ENCODE data around the gene SH3BP2. TPM values are rescaled to one million over a fixed set of nuclear protein-coding genes. Genes with fewer than 3 reads are reported as not detected.

SH3BP2 gene
- total RNA-seq, 1 experiment from 2014 or later = 16.9 TPM

DNA sequence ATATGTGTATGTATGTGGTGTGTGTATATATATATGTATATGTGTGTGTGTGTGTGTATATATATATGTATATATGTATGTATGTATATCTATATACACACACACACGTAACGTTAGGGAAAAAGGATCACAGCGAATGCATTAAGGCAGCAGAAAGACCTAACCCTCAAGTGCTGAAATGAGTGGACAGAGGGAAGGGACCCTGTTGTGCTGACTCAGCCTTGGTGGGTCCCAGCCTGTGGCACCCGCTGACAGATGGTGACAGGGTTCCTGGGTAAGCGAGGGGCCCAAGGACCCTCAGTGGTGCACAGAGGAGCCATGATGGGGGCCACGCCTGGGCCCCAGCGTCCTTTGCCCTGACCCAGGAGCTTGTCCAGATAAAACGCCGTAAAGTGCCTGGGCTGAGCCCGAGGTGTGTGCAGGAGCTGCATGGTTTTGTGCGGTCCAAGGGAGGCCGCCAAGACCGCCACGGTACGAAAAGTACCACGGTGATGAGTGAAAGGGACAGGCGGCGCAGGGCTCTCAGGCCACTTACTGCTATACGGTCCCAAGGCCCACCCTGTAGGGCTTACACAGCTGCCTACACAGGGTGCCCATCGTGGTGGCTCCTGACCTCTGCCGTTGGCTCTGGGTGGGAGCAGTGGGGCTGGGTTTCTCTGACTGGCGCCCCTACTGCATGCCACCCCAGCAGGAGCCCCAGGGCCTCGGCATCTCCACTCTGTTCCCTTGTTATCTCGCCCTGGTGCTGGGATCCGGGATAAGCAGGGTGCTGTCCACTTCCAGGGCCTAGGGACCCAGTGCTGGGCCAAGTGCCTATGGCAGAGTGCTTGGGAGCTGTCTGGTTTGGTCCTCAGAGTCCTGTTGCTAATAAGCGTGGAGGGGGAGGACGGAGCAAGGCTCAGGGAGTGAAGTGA is 10.0 kb downstream of the SH3BP2 start:
- no peak for DNase-seq (ENCODE audit: low read depth)

DNA sequence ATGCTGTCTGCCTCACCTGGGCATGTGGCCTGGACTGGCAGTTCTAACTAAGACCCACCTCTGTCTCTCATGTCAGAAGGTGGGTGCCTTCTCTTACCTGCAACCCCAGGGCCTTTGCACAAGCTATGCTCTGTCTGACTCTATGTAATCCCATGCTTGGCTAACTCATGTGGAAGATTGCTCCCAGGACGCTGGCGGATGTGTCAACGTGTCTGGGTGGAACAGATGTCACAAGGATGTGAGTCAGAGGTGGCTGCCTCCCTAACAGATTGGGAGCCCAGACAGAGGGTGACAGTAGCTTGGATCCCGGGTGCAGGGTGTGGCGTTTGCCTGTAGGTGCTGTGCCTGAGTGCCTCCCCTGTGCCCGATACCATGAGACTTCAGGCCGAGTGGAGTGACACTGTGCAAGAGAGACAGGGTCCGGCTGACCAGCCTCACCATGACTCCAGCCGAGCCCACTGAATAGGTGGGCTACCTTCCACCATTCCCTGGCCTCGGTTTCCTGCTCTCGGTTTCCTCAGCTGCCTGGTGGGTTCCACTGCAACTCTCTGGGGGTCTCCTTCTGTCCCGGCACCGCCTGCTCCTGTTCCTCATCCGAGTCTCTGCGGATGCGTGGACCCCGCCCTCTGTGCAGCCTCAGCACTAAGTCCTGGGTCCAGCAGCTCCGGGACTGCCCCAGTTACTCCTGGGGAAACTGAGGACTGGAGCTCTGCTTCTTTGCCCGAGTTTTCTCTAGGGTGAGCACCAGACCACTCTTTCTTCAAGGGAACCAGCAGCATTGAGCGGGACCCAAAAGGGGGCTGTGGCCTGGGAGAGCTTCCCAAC is 11.0 kb downstream of the SH3BP2 start:
- no peak for DNase-seq (ENCODE audit: low read depth)

DNA sequence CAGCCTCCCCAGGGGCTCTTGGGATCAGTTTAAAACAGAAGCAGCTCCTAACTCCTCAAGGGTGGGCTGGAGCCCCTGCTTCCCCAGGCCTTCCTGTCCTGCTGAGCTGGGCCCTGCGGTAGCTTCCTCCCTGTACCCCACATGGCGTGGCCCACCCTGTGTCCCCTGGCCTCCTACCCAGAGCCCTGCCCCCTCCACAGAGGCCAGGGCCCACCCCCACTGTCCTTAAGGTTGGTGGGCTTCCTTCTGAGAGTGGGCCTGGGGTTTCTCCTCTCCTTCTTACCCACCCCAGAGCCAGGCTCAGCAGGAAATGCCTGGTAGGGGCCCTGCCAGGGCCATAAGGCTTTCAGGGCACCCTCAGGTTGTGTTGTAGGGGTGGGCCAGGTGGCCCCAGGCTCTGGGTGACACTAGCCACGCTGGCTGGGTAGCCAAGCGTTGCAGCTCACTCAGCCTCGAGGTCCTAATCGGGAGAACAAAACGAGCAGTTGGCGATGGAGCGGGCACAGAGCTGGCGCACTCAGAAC is 11.6 kb downstream of the SH3BP2 start:
- DNase-seq (ENCODE audit: low read depth) = no peak

DNA sequence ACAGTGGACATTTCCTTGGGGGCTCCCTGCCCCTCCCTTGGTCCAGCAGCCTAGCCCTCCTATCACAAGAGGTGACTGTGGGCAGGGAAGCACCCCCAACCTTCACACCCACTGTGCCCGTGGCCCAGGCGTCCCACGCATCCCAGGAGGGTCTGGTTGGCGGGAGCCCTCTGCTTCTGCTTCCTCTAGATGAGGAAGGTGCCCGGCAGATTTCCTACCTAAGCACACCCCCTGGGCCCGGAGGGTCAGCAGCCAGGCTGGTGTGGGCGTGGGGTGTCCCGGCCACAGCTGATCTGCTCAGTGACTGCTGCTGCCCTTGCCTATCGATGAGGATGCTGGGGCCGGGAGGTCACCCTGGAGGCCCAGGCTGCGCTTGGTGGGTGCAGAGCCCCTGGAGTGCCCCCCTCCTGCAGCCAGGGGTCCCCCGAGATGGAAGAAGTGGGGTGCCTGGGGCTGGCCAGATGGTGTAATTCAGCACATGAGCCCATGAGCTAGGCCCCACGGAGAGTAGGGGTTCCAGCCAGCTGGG is 12.2 kb downstream of the SH3BP2 start:
- no peak for DNase-seq (ENCODE audit: low read depth)

DNA sequence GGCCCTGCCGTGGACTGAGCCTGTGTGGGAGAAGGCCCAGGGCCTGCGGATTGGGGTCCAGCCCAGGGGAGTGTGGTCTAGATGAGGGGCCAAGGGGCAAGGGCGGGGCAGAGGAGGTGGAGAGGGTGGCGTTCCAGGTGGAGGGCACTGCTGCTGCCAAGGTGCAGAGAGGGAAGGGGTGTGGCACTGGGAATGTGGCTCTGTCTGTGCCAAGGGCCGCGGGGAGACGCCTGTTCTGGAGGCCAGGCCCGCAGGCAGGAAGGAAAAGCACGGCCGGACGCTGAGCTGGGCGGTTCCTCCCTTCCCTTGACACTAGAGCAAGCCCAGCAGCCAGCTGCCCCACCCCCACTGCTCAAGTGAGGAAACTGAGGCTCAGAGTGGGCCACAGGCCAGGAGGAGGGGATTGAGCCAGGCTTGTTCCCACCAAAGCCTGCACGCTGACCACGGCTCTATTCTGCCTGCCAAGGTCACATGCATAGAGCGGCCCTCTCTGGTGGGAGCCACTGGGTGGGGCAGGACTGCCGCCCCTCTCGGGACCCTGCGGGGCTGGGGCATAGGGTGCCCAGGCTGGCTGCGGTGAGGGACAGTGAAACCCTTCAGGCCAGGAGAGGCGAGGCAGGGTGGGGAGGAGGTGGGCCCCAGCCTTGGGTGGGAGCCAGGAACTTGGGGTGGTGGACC is 13.0 kb downstream of the SH3BP2 start:
- DNase-seq (ENCODE audit: low read depth) = no peak

DNA sequence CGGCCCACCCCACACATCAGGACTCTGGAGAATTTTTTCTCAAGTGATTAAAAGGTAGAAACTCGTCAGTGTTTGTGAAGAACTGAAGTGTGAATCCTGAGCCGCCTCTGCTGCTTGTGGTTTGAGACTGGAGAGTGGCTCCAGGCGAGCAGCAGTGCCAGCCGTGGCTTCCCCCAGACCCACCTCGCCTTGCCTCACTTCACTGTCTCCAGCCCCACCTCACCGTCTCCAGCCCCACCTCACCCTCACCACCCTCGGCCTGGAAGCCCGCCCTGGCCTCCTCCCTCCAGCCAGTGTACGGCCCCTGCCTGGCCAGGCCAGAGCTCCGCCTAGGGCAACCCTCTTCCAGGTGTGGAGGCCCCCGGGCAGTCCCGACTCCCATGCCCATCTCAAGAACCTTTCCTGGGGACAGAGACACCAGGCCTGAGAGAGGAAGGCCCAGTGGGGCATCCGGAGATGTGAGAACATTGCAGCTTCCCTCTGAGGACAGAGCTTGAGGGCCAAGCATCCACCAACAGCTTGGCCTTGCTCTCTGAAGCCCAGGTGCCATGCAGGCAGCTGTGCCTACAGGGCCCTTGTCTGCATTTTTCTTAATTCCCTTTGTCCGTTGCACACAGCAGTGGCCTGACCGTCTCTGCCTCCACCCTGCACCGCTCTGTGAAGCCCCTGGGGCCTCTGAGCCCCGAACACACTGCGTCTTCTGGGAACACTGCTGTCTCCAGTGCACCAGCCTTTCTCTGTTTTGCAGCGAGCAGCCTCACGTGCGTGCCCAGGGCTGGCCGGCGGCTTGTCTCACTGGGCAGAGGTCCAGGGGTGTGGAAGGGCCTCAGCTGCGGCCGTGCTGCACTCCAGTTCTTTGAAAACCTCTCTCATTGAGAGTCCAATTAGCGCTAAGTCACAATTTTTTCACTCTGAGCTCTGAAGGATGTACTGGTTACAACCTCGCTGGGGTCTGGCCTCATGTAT is 13.8 kb downstream of the SH3BP2 start:
- no peak for DNase-seq (ENCODE audit: low read depth)

DNA sequence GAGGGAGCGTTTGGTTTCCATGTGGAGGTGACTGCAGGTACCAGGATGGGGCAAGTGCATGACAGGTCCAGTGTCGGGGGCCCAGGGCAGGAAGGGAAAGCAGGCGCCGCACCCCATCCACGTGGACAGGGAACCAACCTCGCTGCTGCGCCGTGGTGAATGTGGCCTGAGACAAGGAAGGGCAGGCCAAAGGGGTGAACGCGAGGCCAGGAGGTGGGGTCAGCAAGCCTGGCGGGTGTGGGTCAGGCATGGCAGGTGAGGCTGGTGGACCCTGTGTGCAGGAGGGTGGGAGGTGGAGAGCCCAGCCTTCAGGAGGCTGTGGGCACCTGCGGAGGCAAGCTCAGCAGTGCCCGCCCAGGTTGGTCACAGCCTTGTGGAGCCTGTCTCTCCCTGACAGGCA is 14.7 kb downstream of the SH3BP2 start:
- no peak for DNase-seq (ENCODE audit: low read depth)

DNA sequence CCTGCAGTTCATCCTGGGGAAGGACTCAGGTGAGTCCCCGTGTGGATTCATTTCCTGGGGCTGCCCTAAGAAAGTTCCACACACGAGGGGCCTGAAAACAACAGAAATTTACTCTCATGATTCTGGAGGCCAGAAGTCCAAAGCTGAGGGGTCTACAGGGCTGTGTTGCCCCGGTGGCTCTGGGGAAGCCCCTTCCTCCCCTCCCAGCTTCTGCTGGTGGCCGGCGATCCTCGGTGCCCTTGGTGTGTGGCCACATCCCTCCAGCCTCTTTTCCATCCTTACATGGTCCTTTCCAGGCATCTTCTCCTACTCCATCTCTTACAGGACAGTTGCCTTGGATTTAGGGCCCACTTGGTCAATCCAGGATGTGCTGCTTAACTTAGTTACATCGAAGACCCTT is 15.1 kb downstream of the SH3BP2 start:
- no peak for DNase-seq (ENCODE audit: low read depth)

DNA sequence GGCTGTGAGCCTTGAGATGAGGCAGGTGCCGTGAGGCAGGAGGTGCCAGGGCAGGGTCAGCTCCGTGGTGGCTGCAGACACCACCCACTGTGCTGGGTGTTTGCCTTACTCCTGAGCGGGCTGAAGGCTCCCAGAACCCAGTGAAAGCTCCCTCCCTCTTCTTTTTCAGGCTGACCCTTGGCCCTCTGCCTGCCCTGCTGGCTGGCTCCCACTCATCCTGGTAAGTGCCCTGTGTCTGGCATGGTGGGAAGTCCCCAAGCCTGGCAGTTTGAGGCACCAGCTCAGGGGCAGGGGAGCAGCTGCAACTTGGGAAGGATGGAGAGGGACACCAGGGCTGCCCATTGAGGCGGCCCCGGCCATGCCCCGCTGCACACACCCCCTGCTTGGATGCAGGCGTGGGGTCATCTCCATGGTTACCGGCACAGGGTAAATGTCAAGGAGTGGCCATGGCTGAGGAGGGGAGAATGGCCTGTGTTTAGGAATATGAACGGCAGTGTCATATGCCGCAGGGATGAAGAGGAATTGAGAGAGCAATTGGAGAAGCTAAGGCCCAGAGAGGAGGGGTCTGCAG is 16.8 kb downstream of the SH3BP2 start:
- no peak for DNase-seq (ENCODE audit: low read depth)

DNA sequence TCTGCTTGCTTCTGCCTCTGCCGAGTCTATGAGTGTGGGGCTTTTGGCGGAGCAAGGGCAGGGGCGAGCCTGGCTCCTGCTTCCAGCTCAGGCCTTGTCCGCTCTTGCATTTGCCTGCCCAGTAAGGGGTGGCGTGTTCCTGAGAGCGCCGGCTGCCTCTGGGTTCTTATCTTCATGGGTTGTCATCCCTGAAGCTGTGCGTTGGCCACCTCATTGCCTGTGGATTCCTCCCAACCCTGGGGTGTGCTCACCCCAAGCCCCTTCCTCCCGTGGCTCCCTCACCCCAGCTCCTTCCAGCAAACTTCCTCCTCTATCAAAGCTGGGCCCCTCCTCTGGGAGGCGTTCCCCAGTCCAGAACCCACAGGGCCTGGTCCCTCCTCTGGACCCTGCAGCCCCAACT is 17.5 kb downstream of the SH3BP2 start:
- DNase-seq (ENCODE audit: low read depth) = no peak

DNA sequence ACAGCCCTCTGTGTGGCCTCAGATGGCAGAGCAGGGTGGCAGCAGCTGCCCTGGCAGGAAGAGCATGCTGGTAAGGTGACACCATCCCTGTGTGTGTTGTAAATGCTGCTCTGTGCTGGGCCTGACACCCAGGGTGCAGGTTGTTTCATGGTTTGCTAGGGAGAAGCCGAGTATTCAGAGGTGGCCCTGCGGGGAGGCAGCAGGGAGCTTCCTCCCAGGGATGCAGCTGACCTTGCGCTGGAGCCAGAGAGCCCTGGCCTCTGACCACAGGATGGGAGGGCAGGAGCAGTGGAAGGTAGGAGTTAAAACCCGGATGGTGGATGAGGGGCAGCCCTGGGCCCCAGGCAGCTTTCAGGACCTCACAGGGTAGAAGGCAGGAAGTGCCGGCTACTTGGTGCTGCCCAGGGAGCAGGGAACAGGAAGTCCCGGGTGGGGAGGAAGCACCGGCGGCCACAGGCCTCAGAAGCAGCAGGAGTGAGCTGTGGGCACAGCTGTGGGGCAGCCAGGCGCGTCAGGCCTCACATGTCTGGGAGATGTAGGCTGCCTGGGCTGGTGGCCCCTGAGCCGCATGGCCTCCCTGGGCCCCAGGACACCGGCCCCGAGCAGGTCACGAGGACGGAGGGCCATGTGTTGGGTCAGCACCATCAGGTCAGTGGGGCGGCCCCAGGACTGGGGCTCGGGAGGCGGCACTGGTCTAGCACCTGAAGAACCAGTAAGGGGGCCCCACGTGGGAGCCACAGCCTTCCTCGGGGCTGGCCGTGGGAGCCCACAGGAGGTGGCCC is 19.1 kb downstream of the SH3BP2 start:
- peak; percentile 90 for DNase-seq (ENCODE audit: low read depth)

DNA sequence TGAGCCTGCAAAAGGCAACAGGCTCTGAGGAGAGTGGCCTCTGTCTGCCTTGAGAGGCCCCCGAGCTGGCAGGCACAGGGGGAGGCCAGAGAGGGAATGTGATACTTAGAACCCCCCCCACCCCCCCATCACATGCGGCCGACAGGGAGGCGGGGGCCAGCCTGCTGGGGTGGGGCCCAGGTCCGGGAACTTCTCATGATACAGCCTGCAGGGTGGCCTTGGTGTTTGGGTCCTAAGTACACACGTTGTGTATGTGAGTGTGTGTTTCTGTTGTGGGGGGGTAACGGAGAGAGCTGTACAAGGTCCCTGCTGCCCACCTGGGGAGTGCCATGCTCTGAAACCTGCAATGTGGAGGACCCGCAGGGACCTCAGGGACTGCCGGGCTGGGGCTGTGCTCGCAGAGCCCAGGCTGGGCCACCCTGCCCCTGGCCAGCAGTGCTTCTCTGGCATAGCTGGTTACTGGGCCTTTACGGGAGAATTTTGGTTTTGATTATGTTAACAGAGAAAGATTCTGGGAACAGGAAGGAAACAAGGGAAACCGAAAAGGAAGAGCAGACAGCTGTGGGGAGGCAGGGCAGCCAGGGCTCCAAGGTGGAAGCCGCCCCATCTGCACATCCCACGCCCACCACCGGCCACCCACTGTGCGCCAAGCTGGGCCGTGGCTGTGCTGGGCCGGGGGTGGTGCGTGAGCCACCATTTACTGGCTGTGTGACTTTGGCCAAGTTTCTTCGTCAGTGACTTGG is 19.9 kb downstream of the SH3BP2 start:
- DNase-seq (ENCODE audit: low read depth) = peak; percentile 41

DNA sequence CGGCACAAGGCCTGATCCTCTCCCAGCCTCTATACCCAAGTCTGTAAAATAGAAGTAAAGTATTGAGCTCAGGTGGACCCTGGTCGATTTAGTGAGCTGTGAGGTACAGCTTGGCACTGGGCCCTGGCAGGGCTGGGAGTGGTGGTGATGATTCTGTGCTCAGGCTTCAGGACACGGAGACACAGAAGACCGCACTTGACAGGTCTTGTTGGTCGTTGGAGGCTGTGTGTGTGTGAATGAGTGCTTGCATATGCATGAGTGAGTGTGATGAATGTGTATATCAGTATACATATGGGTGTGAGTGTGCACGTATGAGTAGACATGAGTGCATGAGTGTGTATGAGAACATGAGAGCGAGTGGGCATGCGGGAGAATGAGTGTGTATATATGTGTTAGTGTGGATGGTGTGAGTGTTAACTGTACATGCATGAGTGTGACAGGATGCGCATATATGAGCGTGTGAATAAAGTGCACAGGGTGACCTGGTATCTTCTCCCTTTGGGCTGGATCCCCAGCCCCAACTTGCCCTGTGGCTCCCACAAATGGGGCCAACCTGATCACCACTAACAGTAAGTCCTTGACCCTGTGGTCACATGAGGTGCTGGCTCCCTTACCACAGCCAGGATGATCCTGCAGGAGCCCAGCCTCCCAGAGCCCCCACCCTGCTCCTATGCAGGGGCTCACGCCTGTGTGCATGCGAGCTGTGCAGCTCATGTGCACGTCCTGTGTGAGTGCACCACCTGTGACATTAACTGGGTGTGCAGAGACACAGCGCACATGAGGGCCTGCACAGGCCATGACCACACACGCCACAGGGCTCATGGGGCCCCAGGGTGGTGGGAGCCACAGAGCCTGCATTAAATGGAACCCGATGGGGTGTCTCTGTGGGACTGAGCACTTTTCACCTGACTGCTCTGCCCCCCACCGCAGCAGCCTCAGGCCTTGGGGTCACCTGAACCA is 20.8 kb downstream of the SH3BP2 start:
- DNase-seq (ENCODE audit: low read depth) = no peak

DNA sequence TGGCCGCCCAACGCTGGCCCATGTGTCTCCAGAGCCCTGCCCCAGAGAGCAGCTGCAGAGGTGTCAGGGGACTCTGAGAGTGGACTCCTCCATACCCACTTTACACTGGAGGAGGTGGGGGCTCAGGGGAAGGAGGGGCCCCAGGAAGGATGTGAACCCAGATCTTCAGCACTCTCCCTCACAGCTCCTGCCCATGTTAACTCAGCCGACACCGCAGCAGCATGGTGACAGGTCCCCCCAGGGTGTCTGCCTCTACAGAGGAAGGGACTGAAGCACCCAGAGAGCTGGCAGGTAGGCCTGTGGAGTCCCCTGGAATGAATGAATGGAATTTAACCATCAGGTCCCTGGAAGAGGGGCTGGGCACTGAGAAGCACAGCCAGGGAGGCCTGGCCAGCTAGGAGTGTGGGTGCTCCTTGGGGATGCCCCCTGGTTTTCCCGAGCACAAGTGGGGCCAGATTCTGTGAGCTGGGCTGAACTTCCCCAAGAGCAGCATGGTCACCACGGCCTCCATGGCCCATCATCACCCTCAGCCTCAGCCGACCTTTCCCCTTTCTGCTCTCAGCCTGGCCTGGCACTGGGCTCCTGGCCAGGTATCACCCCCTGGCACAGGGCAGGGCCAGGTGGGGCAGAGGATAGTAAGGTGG is 21.9 kb downstream of the SH3BP2 start:
- no peak for DNase-seq (ENCODE audit: low read depth)

DNA sequence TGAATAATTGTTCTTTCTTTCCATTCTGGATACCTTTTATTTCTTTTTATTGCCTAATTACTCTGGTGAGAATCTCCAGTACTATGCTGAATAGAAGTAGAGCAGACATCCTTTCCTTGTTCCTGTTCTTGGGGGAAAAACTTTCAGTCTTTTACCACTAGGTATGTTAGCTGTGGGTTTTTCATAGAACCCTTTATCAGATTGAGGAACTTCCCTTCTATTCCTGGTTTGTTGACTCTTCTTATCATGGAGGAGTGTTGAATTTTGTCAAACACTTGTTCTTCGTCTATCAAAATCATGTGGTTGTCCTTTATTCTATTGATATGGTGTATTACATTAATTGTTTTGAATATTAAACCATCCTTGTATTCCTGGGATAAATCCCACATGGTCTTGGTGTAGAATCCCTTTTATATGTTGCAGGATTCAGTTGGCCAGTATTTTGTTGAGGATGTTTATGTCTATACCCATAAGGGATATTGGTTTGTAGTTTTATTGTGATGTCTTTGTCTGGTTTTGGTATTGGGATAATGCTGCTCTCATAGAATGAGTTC is 23.6 kb downstream of the SH3BP2 start:
- DNase-seq (ENCODE audit: low read depth) = no peak

DNA sequence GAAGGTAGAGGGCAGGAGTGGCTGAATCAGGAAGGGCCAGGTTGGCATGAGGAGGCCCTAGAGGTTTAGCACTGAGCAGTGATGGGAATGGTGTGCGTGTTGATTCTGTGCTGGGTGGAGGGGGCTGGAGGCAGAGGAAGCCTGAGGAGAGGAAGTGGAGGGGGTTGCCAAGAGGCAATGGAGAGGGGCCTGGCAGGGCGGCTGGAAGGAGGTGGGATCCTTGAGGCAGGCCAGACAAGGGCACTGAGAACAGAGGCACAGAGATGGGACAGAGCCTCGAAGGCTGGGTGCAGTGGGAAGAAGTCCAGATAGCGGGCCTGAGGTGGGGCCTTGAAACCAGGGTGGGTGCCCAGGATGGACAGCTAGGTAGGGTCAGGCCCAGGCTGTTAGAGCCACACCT is 24.3 kb downstream of the SH3BP2 start:
- no peak for DNase-seq (ENCODE audit: low read depth)
